ENCODE measurements around the gene HNF4A.
"Not testable (repeated sequence)": the region's sequence is repeated elsewhere in the genome, so short reads cannot be mapped to it uniquely, and the experiment has no call there.

Gene HNF4A

GRCh38 chr20:44447827-44448419 is 92.4 kb downstream of the HNF4A start:
- no peak for DNase-seq

- DNase-seq = peak; percentile 5 to 24
Observed at GRCh38 chr20:44448753-44449546, 93.5 kb downstream of the HNF4A start.

GRCh38 chr20:44449864-44450263 is 94.4 kb downstream of the HNF4A start:
- no peak for DNase-seq

DNA sequence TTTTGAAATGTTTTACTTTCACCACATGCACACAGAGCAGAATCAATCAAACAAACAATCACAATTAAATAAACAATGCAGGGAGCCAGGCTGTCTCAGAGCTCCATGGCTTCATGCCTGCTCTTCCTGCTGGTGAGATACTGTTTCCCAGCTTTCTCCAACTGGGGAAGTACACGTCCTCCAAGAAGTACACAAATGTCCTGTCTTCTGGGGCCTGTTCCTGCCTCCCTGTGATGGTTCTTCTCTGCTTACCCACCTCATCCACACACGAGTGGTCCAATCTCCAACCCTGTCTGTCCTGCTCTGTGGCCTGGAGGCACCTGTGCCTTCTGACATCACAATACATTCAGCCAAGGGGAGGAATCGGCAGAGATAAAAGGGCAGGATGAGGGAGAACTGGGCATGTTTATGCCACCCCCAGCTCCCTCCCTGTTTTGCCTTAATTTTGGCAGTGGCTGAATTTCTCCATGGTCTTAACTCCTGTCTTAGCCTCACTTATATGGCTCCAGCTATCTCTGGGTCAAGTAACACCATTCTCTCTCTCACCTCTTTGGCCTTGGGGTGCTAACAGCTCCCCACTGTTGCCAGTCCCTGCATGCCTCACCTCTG is 94.9 kb downstream of the HNF4A start:
- no peak for DNase-seq

DNA sequence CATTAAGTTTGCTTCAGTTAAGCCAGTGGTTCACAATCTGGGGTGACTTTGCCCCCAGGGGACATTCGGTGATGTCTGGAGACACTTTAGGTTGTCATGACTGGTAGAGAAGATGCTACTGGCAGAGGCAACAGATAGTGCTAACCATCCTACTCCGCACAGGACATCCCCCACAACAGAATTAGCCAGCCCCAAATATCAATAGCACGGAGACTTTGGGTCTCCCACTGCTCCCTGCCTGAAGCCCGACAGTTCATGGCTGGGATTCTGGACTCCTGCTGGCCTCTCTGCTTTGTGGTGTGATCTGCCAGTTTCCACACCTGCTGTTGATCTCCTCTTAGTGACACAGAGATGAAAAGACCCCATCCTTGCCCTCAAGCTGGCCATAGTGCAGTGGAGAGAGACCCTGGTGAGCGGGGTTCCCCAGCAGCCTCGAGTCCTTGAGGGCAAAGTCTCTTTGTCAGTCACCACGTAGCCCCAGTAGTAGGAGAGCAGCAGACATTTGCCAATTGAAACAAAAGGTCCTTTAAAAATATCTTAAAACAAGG is 95.5 kb downstream of the HNF4A start:
- DNase-seq = no peak

GRCh38 chr20:44454306-44454963 is 98.9 kb downstream of the HNF4A start:
- no peak for DNase-seq

DNA sequence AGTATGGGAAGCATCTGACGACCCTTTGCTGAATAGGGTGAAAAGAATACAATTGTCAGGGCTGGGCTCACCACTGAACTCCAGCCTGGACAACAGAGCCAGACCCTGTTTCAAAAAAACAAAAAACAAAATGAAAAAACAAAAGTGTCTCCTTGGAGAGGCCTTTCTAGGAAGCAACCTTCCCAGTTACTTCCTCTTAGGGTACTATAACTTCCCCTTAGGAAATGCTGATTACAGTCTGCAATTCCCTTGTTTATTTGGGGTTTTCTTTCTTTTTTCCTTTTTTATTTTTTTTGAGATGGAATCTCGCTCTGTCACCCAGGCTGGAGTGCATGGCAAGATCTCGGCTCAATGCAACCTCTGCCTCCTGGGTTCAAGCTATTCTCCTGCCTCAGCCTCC is 99.6 kb downstream of the HNF4A start:
- DNase-seq = peak; percentile 22 to 33

DNA sequence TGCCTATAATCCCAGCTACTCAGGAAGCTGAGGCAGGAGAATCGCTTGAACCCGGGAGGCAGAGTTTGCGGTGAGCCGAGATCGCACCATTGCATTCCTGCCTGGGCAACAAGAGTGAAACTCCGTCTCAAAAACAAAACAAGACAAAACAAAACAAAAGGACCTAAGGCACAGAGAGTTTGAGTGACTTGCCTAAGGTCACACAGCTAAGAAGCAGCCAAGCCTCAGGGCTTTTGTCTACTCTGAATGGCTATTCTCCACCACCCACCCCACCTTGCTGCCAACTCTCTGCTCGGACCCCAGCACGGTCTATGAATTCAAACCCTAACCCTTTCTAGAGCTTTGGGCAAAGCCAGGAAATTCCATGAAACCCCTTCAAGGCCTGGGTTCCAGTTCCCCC is 101.1 kb downstream of the HNF4A start:
- no peak for DNase-seq

DNA sequence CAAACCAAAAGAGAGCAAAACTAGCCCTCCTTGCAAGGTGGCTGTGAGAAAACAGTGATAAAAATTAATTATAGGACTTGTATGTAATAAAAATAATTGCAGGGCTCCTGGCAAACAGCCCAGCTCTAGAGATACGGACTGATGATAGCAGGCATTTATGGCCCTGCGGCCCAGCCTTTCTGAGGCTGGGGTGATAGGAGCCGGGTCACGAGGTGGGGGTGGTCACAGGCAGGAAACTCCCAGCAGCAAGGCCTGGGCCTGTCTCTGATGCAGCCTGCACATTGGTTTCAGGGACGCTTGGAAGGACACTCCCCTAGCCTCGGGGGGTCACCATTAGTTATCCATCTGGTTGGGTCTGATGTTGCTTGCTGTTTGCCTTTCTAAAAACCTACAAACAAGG is 101.5 kb downstream of the HNF4A start:
- no peak for DNase-seq

- DNase-seq = no peak
Observed at GRCh38 chr20:44459271-44459670, 103.8 kb downstream of the HNF4A start.

DNA sequence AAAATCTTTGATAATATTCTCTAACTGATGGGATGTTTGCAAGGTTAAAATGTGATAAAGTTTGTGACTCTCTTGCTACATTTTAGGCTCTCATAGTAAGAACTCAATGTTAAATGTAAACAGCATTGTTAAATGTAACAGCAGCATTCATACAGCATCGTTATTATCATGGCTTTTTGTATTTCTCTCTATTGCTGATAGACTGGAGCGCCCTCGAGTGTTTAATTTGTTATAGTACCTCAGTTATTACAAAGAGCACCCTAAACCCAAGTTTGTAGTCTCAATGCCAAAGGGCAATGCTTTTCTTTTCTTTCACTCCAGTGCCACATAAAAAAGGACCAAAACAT is 105.3 kb downstream of the HNF4A start:
- peak; percentile 12 to 58 for DNase-seq

- no peak for DNase-seq
Observed at GRCh38 chr20:44461142-44461802, 105.8 kb downstream of the HNF4A start.

GRCh38 chr20:44461803-44462174 is 106.3 kb downstream of the HNF4A start:
- no peak for DNase-seq

DNA sequence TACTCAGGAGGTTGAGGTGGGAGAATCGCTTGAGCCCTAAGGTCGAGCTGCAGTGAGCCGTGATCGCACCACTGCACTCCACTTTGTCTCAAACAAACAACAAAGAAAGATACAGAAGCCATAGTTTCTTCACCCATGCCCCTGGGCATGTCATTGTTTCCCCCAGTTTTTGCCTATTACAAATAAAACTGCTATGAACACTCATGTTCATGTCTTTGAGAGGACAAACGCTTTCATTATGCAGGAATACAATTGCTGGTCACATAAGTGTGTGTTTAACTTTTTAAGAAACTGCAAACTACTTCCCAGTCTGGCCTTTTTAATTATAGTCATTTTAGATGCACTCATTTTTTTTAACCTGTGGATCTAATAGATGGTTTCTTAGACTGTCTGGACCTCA is 108.0 kb downstream of the HNF4A start:
- DNase-seq = no peak

GRCh38 chr20:44464514-44464913 is 109.0 kb downstream of the HNF4A start:
- no peak for DNase-seq

- no peak for DNase-seq
Observed at GRCh38 chr20:44465001-44465560, 109.6 kb downstream of the HNF4A start.

DNA sequence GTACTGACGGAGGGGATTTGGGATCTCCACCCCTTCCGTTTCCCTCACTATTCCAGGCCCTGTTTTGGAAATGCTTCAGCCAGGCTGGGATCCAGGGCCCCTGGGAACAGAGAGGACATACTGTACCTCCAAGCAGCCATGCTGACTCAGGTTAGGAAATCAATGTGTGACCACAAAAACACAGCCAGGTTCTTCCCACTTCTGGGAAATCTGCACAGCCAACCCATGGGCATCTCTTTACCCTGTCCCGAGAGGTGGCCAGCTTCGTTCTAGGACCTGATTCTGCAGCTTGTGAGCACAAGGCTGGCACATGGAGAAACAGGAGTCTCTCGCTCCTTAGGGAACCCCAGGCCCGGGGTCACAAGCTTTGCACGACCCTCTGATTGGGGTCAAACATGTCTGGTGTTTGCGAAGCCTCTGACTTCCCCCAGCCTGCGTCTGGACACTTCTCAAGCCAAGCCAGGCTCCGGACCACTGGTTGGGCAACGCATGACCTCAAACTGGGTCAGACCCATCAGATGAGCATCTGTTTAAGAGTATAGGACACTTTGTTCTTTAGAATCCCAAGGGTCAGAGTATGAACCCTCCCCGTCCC is 111.9 kb downstream of the HNF4A start:
- DNase-seq = no peak

GRCh38 chr20:44468044-44468782 is 112.7 kb downstream of the HNF4A start:
- no peak for DNase-seq

DNA sequence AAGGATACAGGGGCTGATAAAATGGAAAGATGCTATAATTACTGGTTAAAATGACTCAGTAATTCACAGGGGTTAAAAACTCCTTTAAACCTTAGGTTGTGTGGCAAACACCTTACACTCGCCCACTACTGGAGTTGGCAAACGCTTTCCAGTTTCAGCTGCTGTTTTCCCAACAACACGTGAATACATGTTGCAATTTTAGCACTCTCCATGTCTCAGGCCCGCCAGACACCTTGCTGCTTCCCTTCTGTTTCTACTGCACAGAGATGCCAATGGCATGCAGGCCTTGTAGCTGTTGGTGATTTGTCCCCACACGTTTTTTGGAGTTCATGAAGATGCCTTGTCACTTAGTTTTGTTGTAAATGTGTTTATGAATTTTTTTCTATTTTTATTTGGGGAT is 114.8 kb downstream of the HNF4A start:
- DNase-seq = no peak

DNA sequence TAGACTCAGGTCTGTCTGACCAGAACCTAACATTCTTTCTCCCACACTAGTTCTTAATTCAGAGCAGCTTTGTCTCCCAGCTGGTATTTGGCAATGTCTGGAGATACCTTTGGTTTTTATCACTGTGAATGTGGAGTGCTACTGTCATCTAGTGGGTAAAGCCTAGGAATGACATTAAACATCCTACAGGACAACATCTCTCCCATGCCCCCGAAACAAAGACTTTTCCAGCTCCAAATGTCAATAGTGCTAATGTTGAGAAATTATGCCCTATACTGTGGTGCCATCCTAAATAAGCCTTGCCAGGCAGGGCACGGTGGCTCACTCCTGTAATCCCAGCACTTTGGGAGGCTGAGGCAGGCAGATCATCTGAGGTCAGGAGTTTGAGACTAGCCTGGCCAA is 116.0 kb downstream of the HNF4A start:
- DNase-seq = no peak

DNA sequence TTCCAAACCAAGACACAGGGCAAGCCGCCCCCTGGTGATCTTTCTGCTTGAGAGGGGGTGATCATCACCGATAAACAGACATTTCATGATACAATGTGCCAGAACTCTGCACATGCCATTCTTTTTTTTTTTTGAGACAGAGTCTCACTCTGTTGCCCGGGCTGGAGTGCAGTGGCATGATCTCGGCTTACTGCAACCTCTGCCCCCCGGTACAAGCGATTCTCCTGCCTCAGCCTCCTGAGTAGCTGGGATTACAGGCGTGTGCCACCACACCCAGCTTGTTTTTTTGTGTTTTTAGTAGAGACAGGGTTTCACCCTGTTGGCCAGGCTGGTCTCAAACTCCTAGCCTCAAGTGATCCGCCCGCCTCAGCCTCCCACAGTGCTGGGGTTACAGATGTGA is 116.8 kb downstream of the HNF4A start:
- DNase-seq = not testable (repeated sequence)

- DNase-seq = no peak
Observed at GRCh38 chr20:44475372-44475693, 119.8 kb downstream of the HNF4A start.

All from inflammatory macrophage treated with lipopolysaccharide for 1 hour (primary cell).